ENCODE results near the gene MANBA.
A peak's percentile ranks its signal among the peaks of the same experiment; 100 is the strongest.

MANBA gene

DNA sequence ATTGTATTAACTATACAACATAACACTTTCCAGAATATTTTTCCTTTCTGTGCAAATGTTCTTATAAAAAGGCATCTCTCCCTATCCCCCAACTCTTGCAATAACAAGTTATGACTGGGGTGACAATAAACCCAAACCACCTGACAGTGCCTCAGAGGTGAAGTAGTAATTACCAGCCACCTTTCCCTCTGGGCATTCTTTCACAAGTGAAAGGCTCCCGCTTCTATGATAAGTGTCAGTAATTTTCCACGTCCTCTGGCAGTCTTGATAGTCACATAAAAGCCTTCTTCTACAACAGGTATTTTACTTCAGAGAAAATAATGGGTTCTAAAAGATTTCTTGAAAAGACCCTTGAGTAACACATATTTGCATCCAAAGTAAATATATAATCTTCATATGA lies 82.7 kb downstream of the MANBA start:
- DNase-seq (ENCODE audit: low read depth), result no peak

DNA sequence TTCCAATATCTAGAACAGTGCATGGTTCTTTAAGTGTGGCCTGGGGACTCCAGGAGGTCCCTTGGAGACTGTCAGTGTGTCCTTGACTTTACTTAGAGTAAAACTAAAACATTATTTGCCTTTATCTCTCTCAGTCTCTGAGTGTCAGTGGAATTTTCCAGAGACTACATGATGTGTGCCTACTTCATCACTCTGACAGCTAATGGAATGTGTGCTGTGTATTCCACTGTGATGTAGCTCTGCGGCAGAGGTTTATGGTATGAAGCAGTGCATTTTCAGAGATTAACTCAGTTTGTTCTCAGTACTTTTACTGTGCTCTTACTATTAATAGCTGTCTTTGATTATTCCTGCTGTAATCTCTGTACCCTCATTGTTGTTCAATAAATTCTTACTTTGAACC lies 85.6 kb downstream of the MANBA start:
- no peak for DNase-seq (ENCODE audit: low read depth)

DNA sequence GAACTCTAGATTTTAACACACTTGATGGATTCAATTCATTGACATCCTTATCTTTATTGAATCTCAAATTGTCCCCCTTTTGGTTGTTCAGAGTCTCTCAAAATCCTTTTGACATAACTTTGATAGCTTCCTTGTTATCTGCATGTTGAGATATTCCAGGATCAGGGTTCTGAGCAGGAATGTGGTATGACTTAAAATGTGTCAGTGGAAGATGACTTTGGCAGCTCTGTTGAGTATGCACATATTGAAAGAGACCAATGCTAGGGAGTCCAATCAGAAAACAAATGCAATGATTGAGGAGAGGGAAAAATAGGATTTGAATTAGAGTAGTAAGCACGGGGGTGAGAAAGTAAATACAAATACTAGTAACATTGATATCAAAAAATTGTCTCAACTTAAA lies 93.8 kb downstream of the MANBA start:
- DNase-seq (ENCODE audit: low read depth), result no peak

DNA sequence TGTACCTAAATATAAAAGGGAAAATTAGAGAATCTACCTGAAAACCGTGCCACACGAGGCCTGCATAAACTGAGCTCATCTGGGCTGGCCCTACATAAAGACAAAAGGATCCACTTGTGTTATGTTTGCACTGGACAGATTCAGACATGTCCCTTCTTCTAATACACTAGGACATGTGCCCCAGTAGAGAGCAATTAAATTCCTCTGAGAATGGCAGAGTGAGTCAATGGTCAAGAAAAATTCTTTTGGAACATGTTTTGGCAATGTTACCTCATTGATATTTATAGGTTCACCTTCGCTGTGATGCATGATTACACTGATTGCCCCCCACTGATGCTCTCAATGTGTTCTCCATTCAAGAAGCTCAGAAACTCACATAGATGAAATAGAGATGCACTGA lies 95.2 kb downstream of the MANBA start:
- DNase-seq (ENCODE audit: low read depth), result no peak

DNA sequence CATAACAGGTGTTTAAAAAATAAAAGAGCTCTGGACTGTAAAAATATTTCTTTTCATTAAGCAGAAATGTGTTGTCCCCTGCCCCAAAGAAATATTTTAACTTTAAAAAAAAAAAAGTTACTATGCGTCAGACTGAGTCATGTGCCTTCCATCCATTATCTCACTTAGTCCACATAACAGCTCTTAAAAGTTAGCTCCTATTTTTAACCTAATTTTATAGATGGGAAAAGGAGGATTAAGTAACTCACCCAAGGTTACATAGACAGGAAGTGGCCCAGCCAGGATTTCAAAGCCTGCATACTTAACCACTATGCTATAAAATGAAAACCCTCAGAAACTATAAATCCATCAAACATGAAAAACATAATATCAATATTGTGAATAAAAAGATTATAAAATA lies 97.7 kb downstream of the MANBA start:
- DNase-seq (ENCODE audit: low read depth), result peak; percentile 50

DNA sequence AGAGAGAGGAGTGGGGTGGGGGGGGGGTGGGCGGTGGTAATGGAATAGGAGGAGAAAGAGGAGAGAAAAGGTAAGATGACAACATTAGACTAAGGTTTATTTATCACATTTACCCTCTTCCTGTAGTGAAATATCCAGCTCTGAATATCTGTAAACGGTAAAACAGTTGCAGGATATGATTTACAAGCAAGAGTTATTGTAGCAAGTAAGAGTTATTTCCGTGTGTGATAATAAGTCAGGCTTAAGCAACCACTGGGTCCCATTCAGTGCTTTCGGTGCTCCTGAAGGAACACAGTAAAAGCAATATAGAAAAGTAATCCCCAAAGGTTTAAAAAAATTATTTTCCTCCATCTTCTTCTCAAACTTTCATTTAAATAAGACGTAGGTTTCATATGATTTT lies 103.6 kb downstream of the MANBA start:
- DNase-seq (ENCODE audit: low read depth), result no peak

DNA sequence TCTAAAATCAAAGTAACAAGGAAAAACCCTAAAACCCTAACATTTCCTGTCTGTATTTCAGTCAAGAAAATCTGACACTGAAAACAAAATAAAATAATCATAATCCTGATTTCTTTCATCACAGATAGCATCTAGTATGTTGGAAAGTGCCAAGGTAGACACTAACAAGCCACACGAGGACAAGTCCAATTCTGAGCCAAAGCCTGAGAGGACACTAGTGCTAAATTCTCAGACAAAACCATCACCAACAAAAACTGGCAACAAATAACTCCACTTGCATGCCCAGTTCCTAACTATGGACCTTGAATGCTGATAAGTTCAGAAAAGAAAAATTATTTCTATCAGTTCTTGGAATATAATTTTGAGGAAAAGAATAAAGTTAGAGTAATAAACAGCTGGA lies 113.7 kb downstream of the MANBA start:
- no peak for DNase-seq (ENCODE audit: low read depth)

DNA sequence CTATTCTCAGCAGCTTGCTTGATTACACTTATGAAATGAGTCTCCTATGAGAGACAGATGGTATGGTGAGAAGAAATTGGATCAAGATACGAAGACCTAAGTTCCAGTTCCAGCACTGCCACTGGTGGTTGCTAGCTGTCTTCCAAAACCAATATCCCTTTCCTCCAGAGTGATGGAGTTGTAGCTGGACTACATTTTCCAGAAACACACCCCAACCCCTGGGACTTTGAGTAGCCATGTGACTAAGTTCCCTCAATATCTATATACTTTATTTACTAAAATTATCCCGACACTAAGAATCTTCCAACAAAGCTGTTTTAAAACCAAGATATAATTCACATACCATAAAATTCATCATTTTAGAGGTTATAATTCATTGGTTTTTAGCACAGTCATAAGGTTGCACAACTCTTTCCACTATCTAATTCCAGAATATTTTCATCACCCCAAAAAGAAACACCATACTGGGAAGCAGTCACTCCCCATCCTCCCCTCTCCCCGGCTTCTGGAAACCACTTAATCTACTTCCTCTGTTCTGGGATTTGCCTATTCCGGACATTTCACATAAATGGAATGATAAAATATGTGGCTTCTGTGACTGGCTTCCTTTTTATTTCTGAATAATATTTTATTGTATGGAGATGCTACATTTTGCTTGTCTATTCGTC lies 118.0 kb downstream of the MANBA start:
- no peak for DNase-seq (ENCODE audit: low read depth)

DNA sequence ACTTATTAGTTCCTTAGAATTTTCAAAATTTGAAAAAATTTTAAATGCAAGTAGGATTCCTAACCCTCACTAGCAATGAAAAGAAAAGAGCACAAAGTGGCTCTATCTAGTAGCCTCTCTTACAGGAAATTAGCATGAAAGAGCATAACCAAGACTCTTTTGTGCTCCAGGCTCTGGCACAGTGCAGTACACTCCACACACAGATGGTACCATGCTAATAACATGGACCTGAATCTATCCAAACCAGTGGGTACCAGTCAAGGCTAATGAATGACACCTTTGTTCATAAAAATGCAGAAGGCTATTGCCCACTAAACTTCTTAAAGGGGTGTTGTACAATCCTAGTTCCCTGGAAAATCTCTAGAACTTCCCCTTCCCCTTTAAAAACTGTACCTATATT lies 119.0 kb downstream of the MANBA start:
- no peak for DNase-seq (ENCODE audit: low read depth)

DNA sequence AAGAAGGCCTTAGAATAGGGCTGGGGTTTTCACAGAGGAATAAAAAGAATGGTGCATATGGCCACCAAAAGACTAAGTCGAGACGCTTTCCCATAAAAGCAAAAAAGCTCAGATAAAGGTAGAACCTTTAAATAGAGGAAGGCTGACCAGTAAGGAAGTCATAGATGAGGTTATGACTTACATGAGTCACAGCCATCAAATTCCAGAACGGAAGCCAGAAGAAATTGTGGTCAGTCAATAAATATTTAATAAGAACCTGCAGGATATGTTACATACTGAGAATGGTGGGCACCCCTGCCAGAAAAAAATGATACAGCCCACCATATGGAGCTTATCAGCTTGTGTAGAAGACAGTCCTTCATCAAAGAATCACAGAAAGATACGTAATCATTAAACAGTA lies 120.1 kb downstream of the MANBA start:
- no peak for DNase-seq (ENCODE audit: low read depth)

DNA sequence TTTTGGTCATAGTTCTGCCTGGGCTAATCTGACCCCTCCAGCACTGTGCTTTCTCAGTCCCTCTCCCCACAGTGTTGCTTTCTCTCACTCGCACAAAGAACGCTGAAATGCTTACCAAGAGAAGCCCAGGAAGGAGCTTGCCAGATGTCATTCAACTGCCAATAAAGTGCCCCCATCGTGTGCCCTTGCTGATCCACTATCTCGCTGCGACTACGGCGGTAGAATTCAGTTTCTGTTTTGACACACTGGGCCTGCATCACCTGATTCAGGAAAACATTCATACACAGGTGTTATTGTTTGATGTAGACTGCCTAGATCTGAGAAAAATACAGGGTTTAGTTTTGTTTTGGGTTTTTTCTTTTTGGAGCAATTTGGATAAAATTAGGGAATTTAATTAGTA lies 121.2 kb downstream of the MANBA start:
- DNase-seq (ENCODE audit: low read depth), result no peak

DNA sequence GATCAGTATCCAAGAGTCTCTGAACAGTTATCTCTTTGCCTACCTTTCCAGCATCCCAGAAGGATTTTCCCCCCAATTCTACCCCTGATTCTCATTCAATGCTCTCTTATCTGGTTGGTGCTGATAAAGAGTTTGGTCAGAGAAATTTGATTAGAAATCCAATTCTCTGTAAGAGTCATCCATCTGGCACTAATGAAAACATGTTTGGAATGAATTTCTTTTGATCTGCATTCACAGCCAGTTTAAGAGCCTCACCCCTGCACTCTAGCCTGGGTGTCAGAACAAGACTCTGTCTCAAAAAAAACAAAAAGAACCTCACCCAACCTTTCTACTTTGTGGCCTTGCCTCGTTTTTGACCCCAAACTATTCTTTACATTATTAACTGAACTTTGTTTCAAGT lies 122.1 kb downstream of the MANBA start:
- no peak for DNase-seq (ENCODE audit: low read depth)

DNA sequence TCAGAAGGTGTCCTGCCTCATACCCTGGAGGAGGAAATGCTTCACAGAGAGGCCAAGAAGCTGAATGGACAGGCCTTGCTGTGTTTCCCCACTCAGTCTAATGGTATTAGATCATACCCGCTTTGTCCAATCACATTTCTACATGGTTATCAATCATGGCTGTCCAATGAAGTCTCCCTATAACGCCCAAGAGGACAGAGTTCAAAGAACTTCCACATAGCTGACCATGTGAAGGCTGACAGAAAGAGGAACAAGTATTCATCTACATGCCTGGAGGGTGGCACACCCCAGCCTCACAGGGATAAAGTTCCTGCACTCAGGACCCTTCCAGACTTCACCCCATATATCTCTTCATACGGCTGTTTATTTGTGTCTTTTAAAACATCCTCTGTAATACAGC lies 123.4 kb downstream of the MANBA start:
- no peak for DNase-seq (ENCODE audit: low read depth)

DNA sequence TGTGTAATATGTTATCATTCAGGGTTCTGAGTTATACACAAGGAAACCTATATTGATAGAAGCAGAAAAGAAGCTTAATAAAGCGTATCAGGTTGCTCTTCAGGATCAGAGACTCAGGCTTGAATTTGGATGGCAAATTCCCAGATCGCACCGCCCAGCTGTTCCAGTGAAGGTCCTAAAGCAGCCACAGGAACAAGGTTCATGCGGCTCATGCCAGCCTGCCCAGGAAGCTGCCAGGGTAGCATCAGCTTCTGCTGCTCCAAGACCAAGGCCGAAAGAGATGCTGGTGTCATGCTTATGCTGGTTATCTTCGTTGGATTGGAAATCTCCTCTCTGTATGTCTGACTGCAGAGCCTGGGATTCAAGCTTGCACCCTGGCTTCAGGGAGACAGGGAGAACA lies 127.7 kb downstream of the MANBA start:
- DNase-seq (ENCODE audit: low read depth), result no peak

DNA sequence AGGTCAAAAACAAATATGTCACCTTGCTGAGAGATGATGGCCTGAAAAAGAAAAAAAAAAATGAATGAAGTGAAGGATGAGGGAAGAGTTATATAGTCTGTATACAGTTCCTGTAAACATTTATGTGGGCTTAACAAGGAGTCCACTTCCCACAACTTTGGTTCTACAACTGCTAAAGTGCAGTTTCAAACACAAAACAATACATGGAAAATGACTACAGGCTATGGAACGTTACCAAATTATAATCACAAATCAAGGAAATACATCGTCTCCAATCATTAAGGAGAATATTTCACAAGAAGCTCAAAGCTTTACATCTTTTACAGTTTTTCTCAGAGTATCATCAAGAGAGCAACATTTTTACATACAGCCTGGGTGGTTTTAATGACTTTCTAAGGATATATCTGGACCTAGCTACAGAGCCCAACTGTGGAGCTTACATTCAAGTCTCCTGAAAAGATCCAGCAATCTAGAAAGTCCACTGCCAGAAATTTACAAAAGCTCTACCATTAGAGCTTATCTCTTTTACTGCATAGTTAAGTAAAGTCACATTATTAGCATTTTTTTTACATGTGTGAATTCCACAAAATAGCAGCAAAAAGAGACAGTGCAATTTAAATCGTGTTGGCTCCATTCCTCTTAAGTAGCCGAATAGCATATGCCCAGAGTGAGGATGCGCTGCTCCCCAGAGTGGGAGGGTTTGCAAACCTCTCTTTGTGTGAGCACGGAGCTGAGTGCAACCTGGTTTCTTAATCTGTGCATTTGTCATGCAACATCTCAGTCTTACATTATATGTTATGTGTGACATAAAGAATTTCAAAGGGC lies 128.3 kb downstream of the MANBA start:
- DNase-seq (ENCODE audit: low read depth), result no peak

DNA sequence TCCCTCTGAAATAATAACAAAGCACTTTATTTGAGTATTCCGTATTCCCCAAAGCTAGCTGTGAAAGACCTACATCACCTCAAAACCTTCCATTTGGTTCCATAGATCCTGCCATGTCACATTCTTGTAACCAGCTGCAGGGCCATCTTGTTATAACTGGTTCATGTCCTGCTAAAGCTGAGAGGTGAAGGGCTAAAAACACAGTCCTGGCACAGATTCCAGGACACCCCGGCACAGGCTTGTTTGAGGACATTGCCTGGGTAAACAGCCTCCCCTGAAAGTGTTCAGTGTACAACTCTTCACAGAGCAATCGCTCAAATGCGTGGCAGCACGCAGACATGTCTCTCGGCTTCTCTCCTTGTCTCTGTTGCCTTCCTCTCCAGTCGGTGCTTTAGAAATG lies 129.2 kb downstream of the MANBA start:
- no peak for DNase-seq (ENCODE audit: low read depth)

DNA sequence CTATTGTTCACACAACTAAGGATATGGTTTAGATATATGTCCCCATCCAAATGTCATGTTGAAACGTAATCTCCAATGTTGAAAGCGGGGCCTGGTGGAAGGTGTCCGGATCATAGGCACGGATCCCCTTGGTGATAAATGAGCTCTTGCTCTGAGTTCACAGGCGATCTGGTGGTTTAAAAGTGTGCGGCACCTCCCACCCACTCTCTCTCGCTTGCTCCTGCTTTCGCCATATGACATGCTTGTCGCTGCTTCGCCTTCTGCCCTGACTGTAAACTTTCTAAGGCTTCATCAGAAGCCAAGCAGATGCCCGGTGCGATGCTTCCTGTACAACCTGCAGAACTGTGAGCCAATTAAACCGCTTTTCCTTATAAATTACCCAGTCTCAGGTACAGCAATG lies 131.1 kb downstream of the MANBA start:
- DNase-seq (ENCODE audit: low read depth), result no peak

DNA sequence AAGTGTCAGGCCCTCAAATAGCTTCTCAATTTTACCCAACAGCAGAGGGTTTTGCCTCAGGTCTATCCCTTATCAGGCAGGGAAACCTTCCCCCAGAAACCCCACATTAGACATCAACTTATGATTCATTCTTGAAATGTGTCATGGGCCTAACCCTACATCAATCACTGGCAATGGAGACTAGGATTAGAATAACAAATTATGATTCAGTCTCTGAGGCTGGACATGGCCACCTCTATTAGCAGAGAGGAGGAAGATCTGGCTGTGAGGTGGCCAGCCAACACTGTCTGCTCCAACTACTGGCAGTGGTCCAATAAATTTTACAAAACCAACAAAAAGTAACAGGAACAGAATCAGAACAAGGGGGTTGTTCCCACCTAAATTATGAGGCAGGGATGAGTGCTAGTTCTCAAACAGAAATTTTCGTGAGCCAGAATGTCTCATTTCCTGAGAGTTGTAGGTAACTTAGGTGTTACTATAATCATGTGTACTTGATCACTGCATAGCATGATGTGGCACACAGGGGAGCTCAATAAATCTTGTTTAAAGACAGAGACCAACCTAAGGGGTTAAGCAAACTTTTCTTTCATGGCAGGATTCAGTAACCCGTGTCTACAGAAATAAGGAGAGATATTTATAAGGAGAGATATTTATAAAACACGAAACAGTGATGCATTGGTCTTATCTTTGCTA lies 132.8 kb downstream of the MANBA start:
- DNase-seq (ENCODE audit: low read depth), result no peak

DNA sequence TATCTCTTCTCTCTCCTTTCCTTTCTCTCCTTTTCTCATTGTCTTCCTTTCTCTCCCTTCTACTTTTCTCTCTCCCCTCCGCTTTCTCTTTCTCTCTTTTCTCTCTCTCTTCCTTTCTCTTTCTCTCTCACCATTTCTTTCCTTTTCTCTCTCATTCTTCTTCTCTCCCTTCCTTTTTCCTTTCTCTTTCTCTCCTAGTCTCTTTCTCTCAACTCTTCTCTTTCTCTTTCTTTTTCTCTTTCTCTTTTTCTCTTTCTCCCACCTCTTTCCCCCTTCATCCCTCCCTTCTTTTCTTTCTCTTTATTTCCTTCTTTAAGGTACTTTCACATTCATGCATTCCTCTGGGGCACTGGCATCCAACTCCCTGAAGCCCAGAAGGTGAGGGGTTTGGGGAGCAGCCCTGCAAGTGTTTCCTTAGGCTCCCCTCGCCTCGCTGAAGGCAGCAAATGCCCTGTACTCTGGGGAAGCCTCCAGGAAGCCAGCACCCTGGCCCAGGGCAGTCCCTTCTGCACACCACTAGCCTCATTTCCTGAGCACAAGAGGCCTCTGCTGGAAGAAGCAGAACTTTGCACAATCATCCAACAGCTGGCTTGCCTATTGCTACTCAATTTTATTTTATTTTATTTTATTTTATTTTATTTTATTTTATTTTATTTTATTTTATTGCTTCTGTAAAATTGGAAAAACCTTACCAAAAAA lies 135.4 kb downstream of the MANBA start:
- no peak for DNase-seq (ENCODE audit: low read depth)

DNA sequence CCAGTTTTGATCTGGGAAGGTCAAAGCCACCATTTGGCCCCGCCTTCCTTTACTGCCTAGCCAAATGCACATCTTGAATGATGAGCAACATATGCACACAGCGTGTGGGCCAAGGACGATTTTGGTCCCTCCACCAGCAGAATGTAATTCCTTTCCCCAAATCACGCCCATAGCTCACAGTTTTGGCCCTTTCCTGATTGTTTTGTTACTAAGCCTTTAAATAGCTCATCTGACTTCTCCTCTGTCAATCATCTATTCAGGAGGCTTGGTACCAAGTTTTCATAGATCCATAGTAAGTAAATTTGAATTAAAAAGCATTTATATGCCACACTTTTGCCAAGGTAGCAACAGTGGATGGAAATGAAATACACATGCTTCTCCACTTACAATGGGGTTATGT lies 136.3 kb downstream of the MANBA start:
- no peak for DNase-seq (ENCODE audit: low read depth)

DNA sequence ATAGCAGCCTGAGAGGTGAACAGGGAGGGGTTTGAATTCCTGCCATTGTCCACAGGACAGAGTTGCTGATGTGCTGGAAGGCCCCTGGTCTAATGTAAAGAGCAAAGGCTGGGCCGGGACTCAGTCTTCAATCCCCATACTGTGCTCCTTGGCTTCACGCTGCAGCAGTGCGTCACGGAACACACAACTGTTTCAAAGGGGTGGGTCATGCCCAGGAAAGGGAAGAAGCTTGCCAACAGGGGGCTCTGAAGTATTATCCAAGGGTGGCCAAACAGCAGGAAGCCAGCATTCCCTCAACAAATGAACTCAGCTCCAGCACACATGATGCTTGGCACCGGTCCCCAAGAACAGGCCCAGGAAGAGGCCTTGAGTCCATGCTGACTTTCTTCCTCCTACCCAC lies 137.1 kb downstream of the MANBA start:
- no peak for DNase-seq (ENCODE audit: low read depth)

DNA sequence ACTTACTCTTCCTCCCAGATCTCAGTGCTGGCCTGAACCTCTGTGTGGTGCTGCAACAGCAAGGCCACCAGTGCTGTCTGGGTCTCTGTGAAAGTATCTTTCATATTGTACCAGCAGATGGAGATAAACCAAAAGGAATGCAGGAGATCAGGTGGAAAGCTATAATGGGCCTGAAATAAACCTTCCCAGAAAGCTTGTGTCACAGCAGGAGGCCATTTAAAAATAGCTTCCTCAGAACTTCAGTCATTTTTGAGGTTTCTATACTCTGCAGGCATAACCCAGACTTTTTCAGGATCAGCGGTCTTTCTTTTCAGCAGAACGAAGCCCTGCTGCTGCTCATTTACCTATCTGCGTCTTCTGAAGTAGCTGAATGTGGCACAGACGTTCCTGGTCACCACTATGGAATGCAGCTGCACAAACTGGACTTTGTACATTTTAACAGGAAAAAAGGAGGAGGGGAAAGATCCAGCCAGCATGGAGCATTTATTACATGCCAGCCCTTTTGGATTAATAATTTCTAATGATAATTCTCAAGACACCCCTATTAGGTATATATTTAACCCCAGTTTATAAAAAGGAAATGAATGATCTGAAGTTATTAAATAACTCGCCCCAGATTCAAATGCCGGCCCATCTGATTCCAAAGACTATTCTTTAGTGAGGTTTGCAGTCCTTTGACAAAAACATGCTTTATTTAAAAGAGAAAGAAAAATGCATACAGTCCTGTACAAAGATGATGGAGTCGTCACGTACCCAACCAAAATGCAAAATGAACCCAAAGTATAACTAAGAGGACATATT lies 139.9 kb downstream of the MANBA start:
- DNase-seq (ENCODE audit: low read depth), result peak; percentile 50
